HG02970 (cell line): ENCODE measurements around the gene NACC2.
"Not testable (repeated sequence)": the region's sequence is repeated elsewhere in the genome, so short reads cannot be mapped to it uniquely, and the experiment has no call there.

Source experiments
- ATAC-seq: cut with Tn5 transposase; IDR thresholded peaks from one replicate; pipeline ENCODE4 v1.9.1; 2021; ENCODE audit warnings: mild to moderate bottlenecking, moderate library complexity, moderate number of reproducible peaks; ENCODE audit not compliant: unreplicated experiment, low FRiP score

Gene NACC2

DNA sequence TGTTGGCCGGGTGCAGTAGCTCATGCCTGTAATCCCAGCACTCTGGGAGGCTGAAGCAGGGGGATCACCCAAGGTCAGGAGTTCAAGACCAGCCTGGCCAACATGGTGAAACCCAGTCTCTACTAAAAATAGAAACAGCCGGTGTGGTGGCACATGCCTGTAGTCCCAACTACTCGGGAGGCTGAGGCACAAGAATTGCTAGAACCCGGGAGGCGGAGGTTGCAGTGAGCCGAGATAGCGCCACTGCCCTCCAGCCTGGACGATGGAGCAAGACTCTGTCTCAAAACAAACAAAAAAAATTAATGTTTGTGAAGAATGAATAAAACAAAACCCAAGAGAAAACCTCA is 68.2 kb downstream of the NACC2 start:
- not testable (repeated sequence) for ATAC-seq

DNA sequence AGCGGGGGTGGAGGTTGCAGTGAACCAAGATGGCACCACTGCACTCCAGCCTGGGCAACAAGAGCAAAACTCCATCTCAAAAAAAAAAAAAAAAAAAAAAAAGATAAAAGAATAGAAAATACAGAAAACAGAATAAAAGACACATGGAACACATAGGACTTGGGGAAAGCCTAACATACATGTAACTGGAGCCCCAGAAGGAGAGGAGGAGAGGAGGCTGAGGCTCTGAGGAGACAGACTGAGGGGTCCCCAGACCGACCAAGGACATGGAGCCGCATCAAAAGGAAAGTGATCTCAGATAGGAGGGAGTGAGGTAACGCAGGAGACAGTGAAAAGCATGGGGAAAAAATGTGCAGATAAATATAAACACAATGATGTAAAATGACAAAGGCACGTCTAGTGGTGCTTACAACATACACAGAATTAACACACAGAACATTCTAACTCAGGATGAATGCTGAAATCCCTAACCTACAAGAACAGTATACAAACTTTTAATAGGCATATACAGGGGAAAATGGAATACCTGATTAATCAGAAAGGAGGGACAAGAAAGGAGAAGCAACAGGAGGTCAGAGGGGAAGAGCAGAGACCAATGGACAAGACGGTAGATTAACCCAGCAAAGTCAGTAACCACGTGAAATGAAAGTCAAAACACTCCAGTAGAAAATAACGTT is 68.7 kb downstream of the NACC2 start:
- no peak for ATAC-seq

DNA sequence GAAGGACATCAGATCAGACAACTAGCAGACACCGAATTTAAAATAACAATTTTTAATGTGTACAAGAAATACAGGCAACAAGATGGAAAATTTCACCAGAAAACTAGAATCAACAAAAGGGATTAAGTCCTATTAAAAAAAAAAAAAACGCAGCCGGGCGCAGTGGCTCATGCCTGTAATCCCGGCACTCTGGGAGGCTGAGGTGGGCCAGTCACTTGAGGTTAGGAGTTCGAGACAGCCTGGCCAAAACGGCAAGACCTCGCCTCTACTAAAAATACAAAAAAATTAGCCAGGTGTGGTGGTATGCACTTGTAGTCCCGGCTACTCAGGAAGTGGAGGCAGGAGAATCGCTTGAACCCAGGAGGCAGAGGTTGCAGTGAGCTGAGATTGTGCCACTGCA is 69.6 kb downstream of the NACC2 start:
- ATAC-seq = no peak

DNA sequence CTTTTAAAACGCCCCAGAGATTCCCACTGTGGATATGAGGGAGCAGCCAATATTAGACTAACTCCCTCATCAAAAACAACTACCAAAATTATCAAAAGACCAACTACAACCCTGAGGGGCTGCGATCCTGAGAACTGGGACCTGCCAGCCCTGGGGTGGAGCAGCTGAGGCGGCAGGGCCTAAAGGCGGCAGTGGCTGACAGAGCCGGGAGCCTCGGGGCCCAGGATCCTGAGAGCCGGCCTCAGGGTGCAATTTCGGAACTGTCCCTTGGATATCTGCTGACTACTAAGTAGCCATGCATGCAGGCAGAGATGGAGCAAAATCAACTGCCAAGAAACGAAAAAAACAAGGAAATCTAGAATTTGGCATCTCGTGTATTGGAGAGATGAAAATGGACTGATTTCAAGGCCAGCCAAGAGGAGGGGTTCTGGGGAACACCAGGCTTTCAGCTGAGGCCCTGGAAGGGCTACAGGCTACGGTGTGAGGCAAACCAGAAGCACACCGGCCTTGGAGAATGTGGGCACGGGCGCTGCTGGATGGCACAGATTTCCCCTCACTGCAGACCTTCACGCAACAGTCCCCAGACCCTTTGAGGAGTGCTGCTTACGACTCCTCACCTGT is 70.3 kb downstream of the NACC2 start:
- ATAC-seq = no peak

DNA sequence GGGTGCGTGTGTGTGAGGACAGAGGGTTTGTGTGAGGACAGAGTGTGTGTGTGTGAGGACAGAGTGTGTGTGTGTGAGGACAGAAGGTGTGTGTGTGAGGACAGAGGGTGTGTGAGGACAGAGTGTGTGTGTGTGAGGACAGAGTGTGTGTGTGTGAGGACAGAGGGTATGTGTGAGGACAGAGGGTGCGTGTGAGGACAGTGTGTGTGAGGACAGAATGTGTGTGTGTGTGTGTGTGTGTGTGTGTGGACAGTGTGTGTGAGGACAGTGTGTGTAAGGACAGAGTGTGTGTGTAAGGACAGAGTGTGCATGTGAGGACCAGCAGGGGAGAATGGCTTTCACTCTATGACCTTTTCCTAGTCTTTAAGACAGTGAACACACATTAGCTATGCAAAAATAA is 70.8 kb downstream of the NACC2 start:
- ATAC-seq = no peak

DNA sequence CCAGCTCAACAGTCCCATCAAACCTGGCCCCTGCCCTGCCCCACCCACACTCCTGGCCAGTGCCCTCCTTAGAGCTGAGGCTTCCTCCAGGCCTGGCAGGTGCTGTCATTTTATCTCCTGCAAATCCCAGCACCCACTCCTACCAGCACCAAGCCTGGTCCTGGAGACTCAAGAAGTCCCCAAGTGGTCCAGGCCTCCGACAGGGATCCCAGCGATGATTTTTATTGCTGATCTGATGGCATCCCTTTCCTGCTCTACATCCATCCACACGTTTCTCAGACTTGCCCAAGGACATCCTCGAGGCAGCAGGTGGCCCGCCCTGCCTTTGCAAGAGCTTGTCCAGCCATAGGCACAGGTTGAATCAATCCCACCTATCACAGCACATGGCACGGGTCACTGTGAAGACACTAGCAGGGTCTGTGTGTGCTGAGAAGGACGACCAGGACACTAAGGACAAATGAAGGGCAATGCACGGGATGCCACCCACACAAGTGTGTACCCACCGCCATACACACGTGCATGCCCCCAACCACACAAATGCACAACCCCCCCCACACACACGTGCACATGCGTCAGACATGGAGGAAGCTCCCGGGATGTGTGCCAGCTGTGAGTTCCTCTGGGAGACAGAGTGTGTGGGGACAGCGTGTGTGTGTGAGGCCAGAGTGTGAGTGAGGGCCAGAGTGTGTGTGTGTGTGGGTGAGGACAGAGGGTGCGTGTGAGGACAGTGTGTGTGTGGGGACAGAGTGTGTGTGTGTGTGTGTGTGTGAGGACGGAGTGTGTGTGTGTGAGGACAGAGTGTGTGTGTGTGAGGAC is 71.5 kb downstream of the NACC2 start:
- no peak for ATAC-seq

DNA sequence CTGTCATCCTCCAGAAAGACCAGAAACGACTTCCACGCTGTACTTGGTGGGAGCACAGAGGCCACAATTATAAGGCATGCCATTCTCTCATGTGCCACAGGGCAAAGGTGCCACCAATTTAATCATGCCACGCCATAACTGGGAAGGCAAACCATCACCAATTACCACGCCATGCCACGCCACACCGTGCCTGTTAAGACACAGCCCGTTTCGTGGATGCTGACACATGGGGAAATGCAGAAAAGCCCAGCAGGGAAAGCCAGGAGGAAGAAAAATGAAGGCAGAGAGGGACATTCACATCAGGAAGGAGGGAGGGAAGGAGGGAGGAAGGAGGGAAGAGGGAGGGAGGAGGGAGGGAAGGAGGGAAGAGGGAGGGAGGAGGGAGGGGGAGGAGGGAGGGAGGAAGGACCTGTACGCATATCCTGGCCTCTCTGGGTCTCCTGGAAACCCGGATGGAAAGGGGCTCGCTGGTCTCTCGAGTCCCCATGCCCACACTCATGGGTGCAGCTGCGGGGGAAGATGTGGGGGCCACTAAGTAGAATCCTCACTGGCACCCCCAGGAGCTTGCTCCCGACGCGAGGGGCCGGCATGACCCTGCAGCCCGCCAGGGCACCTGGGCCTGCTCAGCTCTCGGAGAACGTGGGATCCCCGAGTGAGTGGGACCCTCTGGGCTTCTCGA is 72.2 kb downstream of the NACC2 start:
- no peak for ATAC-seq

DNA sequence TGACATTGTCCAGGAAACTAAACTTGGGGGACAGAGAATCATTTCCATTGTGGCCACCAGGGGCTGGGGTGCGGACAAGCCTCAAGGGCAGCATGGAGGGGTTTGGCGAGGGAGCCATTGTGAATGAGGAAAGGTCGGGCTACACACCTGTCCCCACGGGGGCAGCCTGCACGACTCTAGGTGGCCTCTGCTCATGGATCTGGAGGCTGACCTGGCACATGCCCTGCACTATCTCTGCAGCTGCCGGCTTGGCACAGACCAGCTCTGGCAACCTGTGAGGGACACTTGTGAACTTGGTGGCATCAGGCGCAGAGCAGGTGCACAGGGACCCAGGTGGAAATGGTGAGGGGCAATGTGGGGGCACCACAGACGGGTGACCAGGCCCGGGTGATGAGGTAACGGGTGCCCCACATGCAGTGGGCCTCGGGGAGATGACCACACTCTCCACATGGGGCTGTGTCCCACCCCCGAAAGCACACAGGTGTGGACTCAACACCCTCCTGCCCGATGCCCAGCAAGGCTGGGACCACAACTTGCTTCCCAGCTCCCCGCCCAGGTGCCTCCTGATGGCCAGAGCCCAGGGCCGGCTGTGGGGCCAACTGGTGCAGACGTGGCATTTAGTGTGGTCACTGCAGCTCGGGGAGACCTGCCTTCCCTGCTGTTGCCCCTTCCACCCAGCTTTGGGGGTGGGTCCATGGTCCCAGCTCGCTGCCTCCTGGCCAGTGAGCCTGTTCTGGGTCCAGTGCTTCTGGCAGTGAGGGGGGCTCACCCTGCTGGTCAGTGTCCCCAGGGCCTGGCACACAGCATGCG is 73.0 kb downstream of the NACC2 start:
- no peak for ATAC-seq

DNA sequence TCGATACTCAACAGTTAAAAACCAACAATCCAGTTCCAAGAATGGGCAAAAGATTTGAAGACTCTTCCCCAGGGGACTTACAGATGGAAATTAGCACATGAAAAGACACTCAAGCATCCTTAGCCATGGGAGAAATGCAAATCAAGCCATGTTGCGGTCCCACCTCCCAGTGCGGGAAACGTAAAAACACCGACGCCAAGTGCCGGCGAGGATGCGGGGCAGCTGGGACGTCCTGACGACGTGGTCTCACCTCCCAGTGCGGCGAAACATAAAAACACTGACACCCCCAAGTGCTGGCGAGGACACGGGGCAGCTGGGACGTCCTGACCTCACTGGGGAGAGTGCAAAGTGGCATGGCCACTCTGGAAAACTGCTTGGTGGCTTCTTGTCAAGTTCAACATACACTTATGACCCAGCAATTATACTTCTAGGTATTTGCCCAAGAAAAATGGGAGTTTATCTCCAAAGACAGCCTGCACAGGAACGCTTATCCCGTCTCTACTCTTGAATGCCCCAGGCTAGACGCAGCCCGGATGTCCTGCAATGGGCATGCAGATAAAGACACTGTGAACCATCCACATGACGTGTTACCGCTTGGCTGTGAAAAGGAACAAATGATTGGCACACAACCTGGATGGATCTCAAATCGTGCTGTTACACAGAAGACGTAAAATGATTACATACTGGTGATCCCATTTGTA is 73.8 kb downstream of the NACC2 start:
- ATAC-seq = no peak

DNA sequence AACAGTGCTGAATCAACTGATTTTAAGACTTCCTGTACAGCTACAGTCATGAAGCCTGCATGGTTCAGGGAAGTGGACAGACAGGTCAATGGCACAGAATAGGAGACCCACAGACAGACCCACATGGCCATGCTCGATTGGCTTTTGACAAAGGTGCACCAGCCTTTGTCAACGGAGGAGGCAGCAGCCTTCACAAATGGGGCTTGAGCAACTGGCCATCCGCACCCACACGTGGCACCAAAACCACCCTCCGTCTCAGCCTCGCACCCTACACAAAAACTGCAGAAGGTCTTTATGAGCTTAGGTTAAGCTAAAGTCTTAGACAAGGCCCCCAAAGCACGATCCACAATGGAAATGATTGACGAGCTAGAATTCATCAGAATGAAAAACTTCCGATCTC is 74.4 kb downstream of the NACC2 start:
- no peak for ATAC-seq

DNA sequence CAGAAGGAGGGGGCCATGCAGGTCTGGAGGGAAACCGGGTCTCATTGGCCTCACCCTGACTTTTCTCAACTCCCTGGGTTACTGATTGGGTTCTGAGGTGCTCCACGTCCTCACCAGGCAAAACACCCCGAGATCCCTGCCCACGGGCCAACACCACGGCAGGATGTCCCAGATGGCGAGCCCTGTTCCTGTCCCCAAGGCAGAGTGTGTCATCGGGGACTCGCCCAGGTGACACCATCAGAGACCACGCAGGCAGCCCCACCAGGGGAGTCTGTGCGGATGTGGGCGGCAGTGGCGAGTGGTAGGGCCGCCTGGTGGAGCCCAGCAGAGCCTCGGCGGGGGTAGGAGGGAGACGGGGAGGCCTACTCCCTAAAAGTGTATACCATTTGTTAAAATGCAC is 74.9 kb downstream of the NACC2 start:
- ATAC-seq = no peak

DNA sequence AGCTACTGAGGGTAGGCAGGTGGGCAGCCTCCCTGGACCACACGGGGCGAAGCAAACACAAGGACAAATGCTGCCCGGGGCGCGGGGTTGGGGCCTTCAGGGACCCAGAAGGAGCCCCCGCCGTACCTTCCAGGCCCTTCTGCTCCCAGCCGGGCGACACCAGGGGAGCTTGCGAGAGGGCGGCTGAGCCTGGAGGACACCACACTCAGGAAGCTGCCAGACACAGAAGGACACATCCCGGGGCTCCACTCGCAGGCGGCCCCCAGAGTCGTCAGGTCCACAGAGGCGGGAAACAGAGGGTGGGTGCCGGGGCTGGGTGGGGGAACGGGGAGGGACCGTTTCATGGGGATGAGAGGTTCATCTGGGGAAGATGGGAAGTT is 75.4 kb downstream of the NACC2 start:
- no peak for ATAC-seq

DNA sequence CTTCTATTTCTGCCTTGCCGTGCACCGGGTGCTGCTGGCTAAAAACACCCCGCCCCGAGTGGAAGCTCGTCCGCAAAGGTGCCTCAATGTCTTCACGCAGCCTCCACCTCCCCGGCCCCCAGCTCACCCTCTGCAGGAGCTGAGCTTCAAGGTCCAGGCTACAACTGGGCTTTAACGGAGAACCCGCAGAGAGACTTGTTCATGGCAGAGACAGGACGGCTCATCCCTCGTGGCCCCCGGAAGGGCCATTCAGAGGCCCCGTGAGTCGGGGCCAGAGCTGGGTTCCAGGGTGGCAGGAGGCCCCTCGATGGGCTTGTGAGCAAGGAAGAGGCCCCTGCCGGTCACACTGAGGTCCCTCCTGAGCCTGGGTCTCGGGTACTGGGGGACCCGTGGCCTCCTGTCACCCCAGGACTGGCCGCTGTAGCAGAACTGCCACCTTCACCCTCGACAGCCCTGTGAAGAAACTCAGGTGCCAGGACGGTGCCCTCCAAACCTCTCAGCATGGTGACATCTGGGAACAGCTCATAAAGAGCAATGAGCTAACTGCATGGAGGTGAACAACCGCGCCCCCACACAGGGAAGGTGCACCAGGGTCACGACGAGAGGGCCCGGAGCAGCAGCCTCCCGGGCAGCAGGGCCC is 75.9 kb downstream of the NACC2 start:
- ATAC-seq = no peak

DNA sequence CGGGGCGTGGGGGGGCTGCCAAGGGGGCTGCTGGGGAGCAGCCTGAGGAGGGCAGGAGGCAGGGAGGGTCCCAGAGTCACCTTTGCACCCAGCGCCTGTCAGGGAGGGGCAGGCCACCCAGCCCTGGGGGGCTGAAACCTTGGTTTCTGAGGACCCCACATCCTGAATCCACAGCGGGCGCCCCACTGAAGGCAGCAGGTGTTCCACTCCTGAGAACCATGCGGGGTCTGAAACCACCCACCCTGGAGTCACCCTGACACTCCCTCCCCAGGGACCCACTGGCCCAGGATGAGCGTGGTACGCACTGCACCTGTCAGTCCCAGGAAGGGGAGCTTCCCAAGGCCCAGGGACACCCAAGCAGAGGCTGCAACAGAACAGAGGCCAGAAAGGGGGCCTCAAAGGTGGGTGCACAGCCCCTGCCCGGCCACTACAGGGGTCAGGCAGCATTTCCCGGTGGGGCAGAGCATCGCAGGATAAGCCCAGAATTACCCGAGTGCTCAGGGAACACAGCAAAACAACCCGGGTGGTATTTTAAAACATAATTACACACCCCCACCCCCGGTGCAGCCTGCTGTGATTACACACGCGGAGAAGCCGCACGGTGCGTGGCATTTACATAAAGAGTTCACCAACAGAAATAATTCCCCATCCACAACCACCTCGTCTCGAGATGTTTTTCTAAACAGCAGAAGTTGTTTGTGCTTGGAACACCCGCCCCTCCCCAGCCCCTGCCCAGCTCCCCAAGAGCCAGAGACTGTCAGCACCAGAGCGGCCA is 76.6 kb downstream of the NACC2 start:
- no peak for ATAC-seq

DNA sequence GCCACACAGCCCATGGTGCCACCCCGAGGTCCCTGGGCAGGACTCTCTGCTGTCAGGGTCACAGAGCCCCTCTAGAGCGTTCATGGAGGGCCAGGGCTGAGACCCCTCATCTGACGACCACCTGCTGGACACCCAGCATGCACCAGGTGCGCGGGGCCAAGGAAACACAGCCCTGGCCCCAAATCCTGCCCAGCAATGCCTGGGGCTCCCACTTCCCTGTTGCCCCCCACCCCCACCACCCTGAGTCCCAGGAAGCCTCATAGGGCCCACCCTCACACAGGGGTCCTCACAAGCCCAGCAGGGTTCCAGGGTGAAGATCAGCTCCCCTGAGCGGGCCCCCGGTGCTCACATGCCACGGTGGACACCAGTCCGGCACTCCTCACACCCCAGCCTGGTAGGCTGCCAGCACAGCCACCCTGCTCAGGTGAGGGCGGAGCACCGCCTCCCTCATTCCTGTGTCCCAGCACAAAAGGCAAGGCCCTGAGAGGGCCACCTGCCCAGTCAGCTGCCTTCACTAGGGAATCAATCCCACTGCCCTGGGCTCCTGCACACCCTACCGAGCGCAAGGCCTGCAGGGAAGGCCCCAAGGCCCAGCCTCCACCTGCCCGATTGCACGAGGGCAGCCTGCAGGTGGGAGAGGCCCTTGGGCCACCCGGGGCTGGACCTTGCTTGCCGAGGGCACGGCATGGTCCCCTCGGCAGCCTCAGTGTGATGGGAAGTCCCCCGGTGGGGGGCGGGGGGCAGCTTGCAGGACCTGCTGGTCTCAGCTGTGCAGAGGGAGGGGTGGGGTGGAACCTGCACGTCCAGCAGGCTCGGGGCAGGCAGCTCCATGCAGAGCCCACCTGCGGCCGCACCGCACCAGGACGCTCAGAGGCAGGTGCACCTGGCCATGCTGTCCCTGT is 77.5 kb downstream of the NACC2 start:
- ATAC-seq = no peak

DNA sequence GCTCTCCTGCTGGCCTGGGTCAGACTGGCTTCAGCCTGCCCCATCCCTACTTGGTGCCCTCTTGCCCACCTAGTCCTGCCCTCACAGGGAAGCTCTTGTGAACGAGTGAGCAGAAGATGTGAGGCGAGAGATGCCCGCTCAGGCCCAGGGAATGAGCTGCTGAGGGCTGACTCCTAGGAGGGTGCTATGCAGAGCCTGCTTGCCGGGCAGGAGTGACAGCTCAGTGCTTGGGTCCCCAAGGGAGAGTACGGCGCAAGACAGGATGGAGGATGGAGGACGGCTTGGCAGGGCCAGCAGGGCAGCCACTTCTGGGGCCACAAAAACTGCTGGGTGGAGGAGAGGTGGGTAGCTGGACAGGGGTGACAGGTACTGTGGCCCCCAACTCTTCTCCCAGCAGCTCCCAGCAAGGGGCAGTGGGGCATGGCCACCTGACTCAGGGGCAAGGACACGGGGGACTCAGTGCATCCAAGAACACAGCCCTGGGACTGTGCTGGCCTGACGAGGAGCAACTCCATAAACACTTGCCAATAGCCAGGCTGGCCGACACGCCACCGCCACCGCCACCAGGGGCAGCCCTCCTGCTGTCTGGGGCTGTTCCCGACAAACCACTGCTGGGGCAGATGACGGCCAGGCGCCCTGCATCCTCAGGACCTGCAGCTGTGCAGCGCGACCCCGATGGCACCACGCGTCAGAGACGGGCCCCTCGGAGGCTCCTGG is 78.4 kb downstream of the NACC2 start:
- ATAC-seq = no peak
